ENCODE data around the gene SLC16A1.

DNA sequence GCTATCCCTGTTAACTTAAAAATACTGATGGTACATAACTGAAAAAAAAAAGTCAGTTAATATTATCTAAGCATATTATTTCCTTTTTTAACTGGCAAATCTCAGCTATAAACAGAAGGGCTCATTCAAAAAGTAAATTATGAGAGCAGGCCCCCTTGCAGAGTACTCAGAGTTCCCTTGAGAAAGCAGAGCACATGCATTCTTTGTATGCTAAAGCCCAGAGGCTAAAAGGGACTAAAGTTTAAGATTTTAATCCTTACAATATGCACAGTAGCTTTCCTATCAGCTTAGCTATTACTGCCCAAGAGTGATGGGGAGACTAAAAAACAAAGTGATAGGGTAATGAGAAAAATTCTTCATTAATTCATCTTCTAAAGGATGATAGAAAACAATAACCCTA, 18.5 kb downstream of the SLC16A1 start:
- TF ChIP-seq, protein P1, sequence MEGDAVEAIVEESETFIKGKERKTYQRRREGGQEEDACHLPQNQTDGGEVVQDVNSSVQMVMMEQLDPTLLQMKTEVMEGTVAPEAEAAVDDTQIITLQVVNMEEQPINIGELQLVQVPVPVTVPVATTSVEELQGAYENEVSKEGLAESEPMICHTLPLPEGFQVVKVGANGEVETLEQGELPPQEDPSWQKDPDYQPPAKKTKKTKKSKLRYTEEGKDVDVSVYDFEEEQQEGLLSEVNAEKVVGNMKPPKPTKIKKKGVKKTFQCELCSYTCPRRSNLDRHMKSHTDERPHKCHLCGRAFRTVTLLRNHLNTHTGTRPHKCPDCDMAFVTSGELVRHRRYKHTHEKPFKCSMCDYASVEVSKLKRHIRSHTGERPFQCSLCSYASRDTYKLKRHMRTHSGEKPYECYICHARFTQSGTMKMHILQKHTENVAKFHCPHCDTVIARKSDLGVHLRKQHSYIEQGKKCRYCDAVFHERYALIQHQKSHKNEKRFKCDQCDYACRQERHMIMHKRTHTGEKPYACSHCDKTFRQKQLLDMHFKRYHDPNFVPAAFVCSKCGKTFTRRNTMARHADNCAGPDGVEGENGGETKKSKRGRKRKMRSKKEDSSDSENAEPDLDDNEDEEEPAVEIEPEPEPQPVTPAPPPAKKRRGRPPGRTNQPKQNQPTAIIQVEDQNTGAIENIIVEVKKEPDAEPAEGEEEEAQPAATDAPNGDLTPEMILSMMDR (conservative IDR thresholded peaks at IDR 0.05; ENCODE audit: low read depth in 2 of 2) = no peak
- no peak for TF ChIP-seq NANOG (IDR thresholded peaks at IDR 0.05; ENCODE audit: borderline replicate concordance)
- TF ChIP-seq POLR2AphosphoS5 (IDR thresholded peaks at IDR 0.05; ENCODE audit: low read depth) = no peak
- TF ChIP-seq EZH2phosphoT487 (IDR thresholded peaks at IDR 0.05; ENCODE audit: unreplicated experiment) = no peak
- TF ChIP-seq EZH2 (IDR thresholded peaks at IDR 0.05; ENCODE audit: low read depth, unreplicated experiment) = no peak
- TF ChIP-seq CREB1 (CRISPR knock-in tag; IDR thresholded peaks at IDR 0.05; ENCODE audit: low read depth) = no peak
- TF ChIP-seq, protein P2, sequence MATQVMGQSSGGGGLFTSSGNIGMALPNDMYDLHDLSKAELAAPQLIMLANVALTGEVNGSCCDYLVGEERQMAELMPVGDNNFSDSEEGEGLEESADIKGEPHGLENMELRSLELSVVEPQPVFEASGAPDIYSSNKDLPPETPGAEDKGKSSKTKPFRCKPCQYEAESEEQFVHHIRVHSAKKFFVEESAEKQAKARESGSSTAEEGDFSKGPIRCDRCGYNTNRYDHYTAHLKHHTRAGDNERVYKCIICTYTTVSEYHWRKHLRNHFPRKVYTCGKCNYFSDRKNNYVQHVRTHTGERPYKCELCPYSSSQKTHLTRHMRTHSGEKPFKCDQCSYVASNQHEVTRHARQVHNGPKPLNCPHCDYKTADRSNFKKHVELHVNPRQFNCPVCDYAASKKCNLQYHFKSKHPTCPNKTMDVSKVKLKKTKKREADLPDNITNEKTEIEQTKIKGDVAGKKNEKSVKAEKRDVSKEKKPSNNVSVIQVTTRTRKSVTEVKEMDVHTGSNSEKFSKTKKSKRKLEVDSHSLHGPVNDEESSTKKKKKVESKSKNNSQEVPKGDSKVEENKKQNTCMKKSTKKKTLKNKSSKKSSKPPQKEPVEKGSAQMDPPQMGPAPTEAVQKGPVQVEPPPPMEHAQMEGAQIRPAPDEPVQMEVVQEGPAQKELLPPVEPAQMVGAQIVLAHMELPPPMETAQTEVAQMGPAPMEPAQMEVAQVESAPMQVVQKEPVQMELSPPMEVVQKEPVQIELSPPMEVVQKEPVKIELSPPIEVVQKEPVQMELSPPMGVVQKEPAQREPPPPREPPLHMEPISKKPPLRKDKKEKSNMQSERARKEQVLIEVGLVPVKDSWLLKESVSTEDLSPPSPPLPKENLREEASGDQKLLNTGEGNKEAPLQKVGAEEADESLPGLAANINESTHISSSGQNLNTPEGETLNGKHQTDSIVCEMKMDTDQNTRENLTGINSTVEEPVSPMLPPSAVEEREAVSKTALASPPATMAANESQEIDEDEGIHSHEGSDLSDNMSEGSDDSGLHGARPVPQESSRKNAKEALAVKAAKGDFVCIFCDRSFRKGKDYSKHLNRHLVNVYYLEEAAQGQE (IDR thresholded peaks at IDR 0.05; ENCODE audit: unreplicated experiment) = no peak
- no peak for TF ChIP-seq JUNB (IDR thresholded peaks at IDR 0.05; ENCODE audit: unreplicated experiment)
- TF ChIP-seq, protein P3, sequence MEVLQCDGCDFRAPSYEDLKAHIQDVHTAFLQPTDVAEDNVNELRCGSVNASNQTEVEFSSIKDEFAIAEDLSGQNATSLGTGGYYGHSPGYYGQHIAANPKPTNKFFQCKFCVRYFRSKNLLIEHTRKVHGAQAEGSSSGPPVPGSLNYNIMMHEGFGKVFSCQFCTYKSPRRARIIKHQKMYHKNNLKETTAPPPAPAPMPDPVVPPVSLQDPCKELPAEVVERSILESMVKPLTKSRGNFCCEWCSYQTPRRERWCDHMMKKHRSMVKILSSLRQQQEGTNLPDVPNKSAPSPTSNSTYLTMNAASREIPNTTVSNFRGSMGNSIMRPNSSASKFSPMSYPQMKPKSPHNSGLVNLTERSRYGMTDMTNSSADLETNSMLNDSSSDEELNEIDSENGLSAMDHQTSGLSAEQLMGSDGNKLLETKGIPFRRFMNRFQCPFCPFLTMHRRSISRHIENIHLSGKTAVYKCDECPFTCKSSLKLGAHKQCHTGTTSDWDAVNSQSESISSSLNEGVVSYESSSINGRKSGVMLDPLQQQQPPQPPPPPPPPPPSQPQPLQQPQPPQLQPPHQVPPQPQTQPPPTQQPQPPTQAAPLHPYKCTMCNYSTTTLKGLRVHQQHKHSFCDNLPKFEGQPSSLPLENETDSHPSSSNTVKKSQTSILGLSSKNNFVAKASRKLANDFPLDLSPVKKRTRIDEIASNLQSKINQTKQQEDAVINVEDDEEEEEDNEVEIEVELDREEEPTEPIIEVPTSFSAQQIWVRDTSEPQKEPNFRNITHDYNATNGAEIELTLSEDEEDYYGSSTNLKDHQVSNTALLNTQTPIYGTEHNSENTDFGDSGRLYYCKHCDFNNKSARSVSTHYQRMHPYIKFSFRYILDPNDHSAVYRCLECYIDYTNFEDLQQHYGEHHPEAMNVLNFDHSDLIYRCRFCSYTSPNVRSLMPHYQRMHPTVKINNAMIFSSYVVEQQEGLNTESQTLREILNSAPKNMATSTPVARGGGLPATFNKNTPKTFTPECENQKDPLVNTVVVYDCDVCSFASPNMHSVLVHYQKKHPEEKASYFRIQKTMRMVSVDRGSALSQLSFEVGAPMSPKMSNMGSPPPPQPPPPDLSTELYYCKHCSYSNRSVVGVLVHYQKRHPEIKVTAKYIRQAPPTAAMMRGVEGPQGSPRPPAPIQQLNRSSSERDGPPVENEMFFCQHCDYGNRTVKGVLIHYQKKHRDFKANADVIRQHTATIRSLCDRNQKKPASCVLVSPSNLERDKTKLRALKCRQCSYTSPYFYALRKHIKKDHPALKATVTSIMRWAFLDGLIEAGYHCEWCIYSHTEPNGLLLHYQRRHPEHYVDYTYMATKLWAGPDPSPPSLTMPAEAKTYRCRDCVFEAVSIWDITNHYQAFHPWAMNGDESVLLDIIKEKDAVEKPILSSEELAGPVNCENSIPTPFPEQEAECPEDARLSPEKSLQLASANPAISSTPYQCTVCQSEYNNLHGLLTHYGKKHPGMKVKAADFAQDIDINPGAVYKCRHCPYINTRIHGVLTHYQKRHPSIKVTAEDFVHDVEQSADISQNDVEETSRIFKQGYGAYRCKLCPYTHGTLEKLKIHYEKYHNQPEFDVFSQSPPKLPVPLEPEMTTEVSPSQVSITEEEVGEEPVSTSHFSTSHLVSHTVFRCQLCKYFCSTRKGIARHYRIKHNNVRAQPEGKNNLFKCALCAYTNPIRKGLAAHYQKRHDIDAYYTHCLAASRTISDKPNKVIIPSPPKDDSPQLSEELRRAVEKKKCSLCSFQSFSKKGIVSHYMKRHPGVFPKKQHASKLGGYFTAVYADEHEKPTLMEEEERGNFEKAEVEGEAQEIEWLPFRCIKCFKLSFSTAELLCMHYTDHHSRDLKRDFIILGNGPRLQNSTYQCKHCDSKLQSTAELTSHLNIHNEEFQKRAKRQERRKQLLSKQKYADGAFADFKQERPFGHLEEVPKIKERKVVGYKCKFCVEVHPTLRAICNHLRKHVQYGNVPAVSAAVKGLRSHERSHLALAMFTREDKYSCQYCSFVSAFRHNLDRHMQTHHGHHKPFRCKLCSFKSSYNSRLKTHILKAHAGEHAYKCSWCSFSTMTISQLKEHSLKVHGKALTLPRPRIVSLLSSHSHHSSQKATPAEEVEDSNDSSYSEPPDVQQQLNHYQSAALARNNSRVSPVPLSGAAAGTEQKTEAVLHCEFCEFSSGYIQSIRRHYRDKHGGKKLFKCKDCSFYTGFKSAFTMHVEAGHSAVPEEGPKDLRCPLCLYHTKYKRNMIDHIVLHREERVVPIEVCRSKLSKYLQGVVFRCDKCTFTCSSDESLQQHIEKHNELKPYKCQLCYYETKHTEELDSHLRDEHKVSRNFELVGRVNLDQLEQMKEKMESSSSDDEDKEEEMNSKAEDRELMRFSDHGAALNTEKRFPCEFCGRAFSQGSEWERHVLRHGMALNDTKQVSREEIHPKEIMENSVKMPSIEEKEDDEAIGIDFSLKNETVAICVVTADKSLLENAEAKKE (CRISPR knock-in tag; IDR thresholded peaks at IDR 0.05) = no peak

Measured in GM23338 (cell line).